ENCODE data around the gene SEC22A.
"Not testable (repeated sequence)": the region's sequence is repeated elsewhere in the genome, so short reads cannot be mapped to it uniquely, and the experiment has no call there.

SEC22A gene

DNA sequence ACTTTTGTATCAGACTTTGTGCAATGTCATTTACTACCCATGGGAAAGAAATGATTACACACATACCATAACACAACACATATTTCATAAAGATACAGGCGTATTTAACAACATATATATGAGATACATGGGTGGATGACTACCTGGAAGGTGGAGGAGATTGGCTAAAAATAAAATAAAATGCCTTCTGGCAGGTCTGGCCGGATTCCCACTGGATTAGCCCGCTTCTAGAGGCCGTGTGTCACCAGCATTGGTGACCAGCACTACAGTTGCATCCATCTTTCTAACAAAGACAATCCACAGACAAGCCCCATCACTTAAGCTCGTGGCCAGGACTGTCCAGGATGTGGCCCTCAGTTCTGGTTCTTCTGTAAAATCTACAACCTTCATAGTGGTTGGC is 21.0 kb upstream of the SEC22A start:
- DNase-seq (ENCODE audit: low spot score): no peak

DNA sequence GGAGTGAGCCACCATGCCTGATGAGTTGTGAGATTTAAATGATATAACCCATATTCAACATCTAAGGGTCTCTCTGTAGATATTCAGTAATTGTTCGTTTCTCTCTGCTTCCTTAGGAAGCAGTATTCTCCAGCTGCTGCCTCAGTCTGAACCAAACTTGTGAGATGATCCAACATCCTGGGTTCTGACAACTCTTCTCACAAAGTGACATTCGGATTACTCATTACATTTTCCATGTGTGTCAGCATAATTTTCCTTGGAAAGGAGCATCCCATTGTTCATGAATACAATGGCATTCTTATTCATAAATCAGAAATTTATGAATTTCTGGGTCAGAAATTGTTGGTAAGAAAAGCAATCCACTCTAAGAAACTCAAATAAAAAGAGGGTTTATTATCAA is 15.0 kb upstream of the SEC22A start:
- DNase-seq (ENCODE audit: low spot score): peak; percentile 15

DNA sequence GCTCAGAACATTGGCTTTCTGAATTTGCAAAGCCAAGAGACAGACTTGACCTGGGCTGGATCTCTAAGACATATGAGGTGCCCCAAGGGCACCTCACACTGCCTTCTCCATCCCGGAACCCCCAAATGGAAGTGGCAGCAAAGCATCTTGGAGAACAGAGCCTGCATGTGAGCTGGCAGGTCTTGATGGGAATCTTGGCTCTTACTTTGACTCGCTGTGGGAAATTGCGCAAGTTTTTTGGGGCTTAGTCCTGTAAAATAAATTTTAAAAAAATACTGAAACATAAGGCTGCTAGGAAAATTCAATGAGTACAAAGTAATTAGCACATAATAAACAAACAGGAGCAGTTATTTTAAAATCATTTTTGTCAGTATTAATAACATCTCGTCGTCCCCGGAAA is 13.7 kb upstream of the SEC22A start:
- DNase-seq (ENCODE audit: low spot score): no peak

DNA sequence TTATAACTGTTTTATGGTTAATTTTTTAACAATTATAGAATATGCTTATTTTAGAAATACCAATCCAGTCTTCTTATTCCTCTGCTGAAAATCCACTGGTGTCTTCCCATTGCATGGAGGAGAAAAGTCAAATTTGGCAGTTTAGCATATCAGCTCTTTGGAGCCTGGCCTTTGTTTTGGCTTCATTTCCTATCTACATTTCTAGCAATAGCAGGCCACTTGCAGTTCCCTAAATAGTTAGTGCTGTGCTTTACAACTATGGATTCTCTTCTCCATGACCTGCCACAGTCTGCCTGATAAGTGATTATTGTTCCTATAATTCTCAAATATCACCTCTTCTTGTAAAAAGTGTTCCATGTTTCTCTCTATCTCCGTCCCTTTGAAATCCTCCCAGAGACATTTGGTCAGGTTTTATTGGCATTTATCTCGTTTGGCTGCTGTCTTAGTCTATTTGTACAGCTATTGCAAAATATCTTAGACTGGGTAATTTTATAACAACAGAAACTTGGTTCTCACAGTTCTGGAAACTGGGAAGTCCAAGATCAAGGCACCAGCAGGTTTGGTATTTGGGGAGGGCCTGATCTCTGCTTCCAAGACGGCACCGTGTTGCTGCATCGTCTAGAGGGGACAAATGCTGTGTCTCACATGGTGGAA is 8.2 kb upstream of the SEC22A start:
- DNase-seq (ENCODE audit: low spot score): no peak

DNA sequence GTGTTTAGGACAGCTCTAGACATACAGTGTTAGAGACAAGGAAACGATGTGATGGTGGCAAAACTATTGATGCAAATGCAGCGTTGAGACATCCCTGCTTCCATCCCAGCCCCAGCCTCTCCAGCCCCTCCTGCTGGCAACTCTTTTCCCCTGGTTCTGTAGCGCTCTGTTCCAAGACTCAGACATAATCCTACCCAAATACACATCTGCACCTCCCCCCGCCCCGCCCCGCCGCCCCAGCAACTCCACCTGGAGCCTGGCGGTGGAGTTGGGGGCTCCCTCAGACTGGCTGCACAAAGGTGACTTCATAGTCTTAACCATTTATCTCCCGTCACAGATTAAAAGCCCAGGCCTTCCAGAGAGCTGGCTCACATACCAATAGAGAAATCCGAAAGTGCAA is 7.2 kb upstream of the SEC22A start:
- DNase-seq (ENCODE audit: low spot score): no peak

DNA sequence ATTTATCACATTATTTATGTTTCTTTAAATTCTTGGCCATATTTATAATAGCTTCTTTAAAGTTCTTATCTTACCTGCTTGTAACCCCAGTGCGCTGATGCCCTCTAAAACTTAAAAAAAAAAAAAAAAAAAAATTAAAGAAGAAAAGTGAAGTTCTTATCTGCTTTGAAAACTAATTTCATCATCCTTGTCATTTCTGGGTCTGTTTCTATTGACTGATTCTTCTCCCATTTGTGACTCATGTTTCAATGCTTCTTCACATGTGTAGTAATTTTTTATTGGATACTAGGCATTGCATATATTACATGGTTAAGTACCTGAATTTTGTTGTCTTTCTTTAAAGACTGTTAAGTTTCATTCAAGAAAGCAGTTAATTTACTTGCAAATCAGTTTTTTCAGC is 3.4 kb upstream of the SEC22A start:
- no peak for DNase-seq (ENCODE audit: low spot score)

DNA sequence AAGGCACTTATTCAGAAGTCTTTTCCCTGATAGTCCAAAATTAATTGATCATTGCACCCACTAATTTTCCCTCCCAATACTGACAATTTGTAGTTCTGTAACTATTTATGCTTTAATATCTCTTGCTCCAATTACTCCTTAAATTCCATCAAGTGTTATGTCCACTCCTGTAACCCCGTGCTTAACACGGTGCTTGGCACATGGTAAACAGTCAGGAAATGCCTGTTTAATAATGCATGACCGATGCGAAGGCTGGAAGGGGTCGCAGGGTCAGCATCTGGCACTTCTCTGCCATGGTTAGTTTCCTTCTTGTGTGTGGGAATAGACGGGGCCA is 553 bp upstream of the SEC22A start:
- DNase-seq (ENCODE audit: low spot score): peak; percentile 3

DNA sequence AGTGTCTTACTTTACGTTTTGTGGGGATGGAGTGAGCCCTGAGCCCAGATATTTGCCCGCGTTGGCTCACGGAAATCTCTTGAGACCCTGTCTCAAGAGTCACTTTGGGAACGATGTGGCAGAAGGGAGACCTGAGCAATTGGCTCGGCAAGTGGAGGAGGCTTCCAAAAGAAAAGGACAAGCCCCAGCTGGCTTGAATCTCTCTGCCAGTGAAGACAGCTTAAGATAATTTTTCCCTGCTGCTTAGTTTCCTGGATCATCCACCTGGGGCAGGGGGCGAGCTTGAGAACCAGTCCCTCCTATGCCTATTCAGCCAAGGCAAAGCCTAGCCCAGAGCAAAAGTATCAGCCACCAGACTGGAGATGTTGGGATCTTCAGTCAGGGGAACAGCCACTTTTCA is 708 bp downstream of the SEC22A start:
- DNase-seq (ENCODE audit: low spot score): no peak

DNA sequence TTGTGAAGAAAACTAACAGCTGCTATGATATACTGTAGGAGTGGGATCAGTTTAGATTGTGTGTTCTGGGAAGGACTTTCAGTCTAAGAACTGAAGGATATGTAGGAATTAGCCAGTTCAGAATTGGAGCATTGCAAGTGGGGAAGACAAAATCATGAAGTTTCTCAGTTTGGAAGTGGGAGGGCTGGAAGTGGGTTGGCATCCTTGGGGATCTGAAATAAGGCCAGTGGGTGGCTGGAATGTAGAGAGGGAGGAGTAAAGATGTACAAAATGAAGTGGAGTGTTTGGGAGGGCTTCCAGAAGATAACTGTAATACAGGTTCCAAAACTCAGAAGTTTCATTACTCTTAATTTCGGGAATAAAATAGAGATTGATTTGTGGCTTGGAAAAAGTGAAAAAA is 17.2 kb downstream of the SEC22A start:
- no peak for DNase-seq (ENCODE audit: low spot score)

DNA sequence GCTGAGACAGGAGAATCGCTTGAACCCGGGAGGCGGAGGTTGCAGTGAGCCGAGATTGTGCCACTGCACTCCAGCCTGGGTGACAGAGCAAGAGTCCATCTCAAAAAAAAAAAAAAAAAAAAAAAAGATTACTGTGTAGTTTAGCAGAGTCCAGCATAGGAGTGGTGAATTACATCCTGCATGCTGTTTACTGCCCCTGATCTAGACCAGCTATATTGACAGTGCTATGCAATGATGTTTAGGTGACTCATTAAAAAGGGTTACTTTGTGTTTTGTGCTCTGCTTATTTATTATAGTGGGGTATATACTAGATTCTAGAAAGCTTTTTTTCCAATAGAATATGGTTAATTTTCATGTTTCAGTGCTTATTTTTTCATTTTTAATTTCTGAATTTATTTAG is 19.6 kb downstream of the SEC22A start:
- DNase-seq (ENCODE audit: low spot score): not testable (repeated sequence)

DNA sequence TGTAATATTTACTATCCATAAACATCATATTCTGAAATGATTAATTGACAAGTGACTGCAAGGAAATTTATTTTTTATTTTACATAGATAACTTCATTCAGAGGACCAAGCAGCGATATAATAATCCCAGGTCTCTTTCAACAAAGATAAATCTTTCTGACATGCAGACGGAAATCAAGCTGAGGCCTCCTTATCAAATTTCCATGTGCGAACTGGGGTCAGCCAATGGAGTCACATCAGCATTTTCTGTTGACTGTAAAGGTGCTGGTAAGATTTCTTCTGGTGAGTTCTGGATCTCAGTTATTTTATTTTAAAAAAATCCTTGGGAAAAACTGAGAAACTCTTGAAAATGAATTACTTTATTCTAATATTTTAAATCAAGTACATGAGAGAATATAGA is 23.3 kb downstream of the SEC22A start:
- DNase-seq (ENCODE audit: low spot score): no peak

DNA sequence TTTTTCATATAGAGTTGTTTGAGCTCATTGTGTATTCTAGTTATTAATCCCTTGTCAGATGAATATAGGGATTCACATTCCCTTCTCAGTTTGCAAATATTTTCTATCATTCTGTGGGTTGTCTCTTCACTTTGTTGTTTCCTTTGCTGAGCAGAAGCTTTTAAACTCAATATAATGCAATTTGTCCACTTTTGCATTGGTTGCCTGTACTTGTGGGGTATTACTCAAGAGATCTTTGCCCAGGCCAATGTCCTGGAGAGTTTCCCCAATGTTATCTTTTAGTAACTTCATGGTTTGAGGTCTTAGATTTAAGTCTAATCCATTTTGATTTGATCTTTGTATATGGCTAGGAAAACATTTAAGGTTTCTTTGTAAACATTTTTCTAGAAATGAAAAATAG is 24.8 kb downstream of the SEC22A start:
- no peak for DNase-seq (ENCODE audit: low spot score)

DNA sequence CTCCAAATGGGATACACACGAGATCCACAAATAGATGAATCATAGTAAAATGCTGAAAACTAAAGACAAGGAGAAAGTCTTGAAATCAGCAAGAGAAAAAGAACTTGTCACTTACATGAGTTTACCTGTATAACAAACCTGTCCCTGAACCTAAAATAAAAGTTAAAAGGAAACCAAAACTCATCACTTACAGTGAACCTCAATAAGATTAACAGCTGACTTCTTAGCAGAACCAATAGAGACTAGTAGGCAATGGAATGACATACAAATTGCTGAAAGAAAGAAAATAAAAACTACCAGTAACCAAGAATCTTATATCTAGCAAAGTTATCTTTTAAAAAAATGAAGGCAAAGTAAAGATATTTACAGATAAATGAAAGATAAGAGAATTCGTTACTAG is 27.4 kb downstream of the SEC22A start:
- no peak for DNase-seq (ENCODE audit: low spot score)

DNA sequence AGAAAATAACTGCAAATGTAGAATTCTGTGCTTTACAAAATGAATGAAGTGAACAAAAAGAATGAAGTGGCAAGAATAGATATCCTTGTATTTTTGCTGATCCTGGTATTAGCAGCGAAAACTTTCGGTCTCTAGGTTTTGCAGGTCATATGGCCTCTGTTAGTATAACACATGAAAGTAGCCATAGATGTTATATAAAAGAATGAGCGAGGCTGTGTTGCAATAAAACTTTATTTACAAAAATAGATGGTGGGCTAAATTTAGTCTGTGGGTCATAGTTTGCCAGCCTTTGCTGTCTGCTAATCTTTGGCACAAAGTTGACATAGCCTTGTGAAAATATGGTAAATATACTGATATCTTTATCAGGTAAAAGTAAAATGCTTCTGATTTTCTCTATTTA is 35.2 kb downstream of the SEC22A start:
- DNase-seq (ENCODE audit: low spot score): no peak

DNA sequence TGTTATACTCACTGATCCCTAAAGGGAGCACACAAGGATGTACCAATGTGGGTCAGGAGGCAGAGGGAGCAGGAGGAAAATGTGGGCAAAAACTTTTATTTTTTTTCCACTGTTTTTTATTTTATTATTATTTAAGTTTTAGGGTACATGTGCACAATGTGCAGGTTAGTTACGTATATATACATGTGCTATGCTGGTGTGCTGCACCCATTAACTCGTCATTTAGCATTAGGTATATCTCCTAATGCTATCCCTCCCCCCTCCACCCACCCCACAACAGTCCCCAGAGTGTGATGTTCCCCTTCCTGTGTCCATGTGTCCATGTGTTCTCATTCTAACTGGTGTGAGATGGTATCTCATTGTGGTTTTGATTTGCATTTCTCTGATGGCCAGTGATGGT is 37.4 kb downstream of the SEC22A start:
- not testable (repeated sequence) for DNase-seq (ENCODE audit: low spot score)

DNA sequence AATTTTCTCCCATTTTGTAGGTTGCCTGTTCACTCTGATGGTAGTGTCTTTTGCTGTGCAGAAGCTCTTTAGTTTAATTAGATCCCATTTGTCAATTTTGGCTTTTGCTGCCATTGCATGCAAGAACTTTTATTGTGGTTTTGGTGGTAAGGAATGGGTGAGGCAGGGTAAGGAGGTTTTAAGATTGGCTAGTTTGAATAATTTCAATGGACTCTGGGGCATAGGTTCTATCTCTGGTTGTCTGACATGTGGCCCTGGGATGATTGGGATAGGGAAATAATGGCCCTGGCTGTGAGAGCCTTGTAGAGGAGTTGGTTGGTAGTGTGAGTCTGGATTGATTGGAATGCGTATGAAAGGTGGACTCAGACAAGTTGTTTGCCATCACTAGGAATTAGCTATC is 38.0 kb downstream of the SEC22A start:
- DNase-seq (ENCODE audit: low spot score): no peak

DNA sequence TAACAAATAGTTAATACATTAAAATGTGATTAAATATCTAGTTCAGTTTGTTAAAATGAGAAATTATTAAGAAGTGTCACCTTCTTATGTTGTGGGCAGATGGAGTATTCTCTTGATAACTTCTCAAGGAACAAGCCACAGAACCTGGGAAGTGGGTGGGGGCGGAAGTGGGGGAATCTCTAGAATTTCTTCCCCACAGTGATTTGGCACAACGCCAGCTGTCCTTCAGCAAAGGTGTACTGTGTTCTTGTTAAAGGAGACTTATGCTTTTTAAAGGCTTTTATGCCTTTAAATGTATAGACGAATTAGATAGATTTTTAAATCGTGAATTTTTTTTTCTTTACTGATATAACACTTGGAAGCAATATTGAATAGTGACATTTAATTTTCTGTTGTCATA is 42.4 kb downstream of the SEC22A start:
- DNase-seq (ENCODE audit: low spot score): peak; percentile 56

DNA sequence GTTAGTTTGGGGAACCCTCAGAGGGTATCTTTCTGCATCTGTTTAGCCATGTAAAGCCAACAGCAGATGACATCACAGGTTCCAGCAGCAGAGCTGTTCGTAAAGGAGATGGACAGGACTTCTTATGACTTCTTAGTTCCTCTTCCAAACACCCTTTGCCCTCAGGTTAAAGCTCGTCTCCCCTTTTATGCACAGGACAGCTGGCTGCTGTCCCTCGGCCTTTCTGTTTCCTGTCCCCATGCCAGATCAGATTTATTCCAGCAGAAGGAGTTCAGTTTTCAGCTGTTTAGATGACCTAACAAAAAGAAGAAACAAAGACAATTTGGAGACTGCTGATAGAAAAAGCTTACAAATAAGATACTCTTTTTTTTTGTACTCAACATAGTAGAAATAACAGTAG is 45.1 kb downstream of the SEC22A start:
- DNase-seq (ENCODE audit: low spot score): no peak

DNA sequence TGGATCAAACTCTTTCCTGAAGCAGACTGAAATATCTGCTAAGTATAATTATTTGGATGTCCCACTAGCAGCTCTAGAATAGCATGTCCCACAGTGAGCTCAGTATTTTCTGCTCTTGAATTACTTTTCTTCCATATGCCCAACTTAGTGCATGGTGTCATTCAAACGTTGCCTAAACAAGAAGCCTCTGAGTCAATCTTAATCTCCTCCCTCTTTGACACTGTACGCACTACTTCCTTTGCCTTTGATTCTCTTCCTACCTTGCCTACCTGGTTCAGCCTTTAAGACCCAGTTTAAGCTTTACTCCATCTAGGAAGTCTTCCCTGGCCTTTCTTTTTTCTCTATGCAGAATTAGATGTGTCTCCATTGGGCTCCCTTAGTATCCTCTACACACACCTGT is 54.5 kb downstream of the SEC22A start:
- no peak for DNase-seq (ENCODE audit: low spot score)

DNA sequence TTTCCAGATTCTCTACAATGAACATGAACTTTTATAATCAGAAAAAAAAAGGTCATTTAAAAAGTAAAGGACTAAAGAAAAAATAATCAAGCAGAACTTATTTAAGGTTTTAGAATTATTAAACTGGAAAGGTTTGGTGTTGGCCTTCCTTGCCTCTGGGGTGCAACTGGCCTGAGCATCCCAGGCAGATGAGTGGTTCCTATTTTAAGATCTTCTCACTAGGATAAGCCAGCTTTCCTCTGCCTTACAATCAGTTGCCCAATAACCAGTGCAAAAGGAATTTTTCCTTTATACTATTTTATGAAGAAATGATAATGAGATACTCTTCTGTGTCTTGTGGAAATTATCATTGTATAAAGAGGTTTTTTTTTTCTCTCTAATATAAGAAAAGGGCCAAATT is 56.6 kb downstream of the SEC22A start:
- no peak for DNase-seq (ENCODE audit: low spot score)

DNA sequence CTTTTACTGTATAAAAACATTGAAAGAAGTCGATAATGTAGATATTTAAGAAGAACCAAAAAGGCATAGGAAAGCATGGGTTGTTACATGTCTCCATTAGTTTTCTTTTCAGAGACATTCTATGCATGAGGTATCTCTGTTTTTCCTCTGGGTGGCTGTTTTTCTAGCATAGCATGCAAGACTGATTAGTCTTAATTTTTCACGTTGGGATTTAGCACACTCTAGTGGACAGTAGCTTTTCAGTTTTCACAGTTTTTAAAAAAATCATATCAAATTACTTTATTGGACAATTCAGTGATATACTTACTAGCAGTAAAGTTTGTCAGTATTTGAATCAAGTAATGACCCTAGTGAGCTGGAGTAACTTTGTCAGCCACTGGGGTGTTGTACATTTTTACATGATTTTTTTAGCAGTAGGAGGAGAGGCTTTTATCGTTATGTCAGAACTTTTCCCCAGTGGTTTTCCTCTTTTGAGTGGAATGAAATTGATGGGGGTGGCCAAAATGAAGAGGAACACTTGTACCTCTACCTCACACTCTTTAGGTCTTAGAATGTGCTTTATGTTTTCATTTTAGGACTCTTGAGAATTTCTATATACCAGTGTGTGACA is 57.2 kb downstream of the SEC22A start:
- DNase-seq (ENCODE audit: low spot score): no peak

DNA sequence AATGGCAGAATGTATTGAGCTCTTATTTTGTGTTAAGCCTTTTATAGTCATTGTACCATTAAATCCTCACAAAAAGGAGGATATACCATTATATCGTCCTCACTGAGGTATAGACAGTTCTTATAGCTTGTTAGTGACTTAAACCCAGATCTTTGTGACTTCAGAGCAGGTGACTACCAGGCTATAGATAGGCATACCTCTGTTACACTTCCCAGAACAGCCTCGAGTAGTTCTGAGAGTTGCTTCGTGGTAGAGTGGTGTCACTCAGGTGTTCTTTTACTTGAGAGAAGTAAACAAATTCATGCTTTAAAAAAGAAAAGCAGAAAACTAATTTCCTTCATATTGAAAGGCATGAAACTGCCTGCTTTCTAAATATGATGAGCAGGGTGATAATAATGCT is 59.9 kb downstream of the SEC22A start:
- DNase-seq (ENCODE audit: low spot score): no peak

DNA sequence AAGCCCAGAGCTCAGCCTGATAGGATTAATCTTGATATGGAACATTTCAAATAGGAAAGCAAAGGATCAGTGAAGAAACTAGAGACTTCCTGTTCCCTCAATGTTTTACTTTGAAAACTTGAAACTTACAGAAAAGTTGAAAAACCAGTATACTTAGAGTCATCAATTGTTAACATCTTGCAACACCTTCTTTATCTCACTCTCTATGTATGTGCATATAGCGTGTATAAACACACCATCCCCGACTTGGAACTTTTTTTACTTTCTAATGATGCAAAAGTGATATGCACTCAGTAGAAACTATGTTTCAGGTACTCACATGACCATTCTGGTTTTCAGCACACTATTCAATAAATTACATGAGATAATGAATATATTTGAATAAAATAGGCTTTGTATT is 60.5 kb downstream of the SEC22A start:
- DNase-seq (ENCODE audit: low spot score): no peak

DNA sequence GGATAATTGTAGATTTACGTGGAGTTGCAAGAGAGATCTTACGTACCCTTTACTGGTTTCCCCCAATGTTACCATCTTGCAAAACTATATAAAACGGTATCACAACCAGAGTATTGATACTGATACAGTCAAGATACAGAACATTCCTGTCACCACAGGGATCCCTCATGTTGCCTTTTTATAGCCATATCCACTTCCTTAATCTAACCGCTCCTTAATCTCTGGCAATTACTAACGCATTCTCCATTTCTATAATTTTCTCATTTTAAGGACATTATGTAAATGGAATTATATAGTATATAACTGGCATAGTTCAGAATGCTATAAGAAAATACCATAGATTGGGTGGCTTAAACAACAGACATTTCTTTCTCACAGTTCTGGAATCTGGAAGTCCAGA is 61.1 kb downstream of the SEC22A start:
- DNase-seq (ENCODE audit: low spot score): no peak

DNA sequence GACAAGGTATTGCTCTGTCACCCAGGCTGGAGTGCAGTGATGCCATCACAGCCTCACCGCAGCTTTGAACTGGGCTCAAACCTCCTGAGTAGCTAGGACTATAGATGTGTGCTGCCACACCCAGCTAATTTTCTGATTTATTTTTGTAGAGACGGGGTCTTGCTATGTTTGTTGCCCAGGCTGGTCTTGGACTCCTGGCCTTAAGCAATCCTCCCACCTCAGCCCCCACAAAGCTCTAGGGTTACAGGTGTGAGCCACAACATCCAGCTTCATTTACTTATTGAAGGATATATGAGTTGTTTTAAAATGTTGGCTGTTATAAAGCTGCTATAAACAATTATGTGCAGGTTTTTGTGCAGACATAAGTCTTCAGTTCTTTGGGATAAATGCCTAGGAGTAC is 62.2 kb downstream of the SEC22A start:
- DNase-seq (ENCODE audit: low spot score): no peak

All from putamen (tissue), 1 donor.